ENCODE data around the gene SUCLG2. TPM values are rescaled to one million over a fixed set of nuclear protein-coding genes. Genes with fewer than 3 reads are reported as not detected.

SUCLG2 gene
- polyA plus RNA-seq, 2 of the 4 experiments (the other 2 are of a cell fraction), result 39.8 to 61.3 TPM

GRCh38 chr3:67657192-67657591, 2.8 kb upstream of the SUCLG2 start:
- no peak for ATAC-seq
- WGBS (ENCODE audit: missing lambda C conversion rate), result 93% methylated on average over 5 of the region's 5 CpGs
- CTCF ChIA-PET, result no interaction called here
- no peak for DNase-seq (ENCODE audit: low read depth in 1 of 2, low spot score in 1 of 2)
- POLR2A ChIA-PET, result no interaction called here
- H3K4me2 ChIP-seq, result no peak overlapping the region
- FAIRE-seq, result no peak
- peaks cover 7% of the 10 kb centered on the region; the same call in 2 of the 3 replicates for H3K9me3 ChIP-seq
- no peak overlapping the region for H3K4me3 ChIP-seq
- peaks cover 13% of the 10 kb centered on the region; the same call in 2 of the 3 replicates for H3K4me1 ChIP-seq
- TF ChIP-seq ZNF302 (CRISPR knock-in tag; IDR thresholded peaks at IDR 0.05) (no peak), CEBPB (IDR thresholded peaks at IDR 0.05) (no peak), NPAS2 (CRISPR knock-in tag; IDR thresholded peaks at IDR 0.05; ENCODE audit: borderline replicate concordance) (no peak), KDM1A (IDR thresholded peaks at IDR 0.05; ENCODE audit: low read depth) (no peak), POLR2AphosphoS2 (conservative IDR thresholded peaks at IDR 0.05; ENCODE audit: low read length) (no peak), HES2 (IDR thresholded peaks at IDR 0.05) (no peak), GATA3 (IDR thresholded peaks at IDR 0.05; ENCODE audit: borderline replicate concordance) (no peak), ZC3H11A (IDR thresholded peaks at IDR 0.05) (no peak), CBX2 (IDR thresholded peaks at IDR 0.05; ENCODE audit: borderline replicate concordance, low read depth) (no peak), RARB (CRISPR knock-in tag; IDR thresholded peaks at IDR 0.05) (no peak), TP53 (CRISPR knock-in tag; IDR thresholded peaks at IDR 0.05) (no peak), USF2 (IDR thresholded peaks at IDR 0.05) (no peak), HOXA7 (CRISPR knock-in tag; IDR thresholded peaks at IDR 0.05) (no peak), PBX3 (IDR thresholded peaks at IDR 0.05) (no peak), ZSCAN20 (CRISPR knock-in tag; IDR thresholded peaks at IDR 0.05) (no peak)
- no peak overlapping the region for H3K27ac ChIP-seq

GRCh38 chr3:67656614-67657013, 2.2 kb upstream of the SUCLG2 start:
- Histone ChIP-seq H3K4me3 (no peak overlapping the region), H3K4me1 (peaks cover 18% of the 10 kb centered on the region; the same call in 2 of the 3 replicates), H3K9me3 (peaks cover 7% of the 10 kb centered on the region; the same call in 2 of the 3 replicates), H3K4me2 (no peak overlapping the region), H3K27ac (no peak overlapping the region)
- CTCF ChIA-PET, result interaction anchor here (0.8 kb wide), 1 partner anchor 35 kb away, joined by 3 read pairs; no protein-coding TSS in a partner anchor
- ATAC-seq, result no peak
- POLR2A ChIA-PET, result interaction anchor here (0.7 kb wide), 1 partner anchor 9 kb away, joined by 3 read pairs; no protein-coding TSS in a partner anchor
- DNase-seq (ENCODE audit: low read depth in 1 of 2, low spot score in 1 of 2), result no peak
- FAIRE-seq, result no peak
- 90% methylated on average over 2 of the region's 2 CpGs for WGBS (ENCODE audit: missing lambda C conversion rate)
- TF ChIP-seq ATOH8 (CRISPR knock-in tag; IDR thresholded peaks at IDR 0.05; ENCODE audit: low read depth) (no peak), REST (IDR thresholded peaks at IDR 0.05) (no peak), ELK1 (IDR thresholded peaks at IDR 0.05; ENCODE audit: low read depth, low read length) (no peak), ZC3H11A (IDR thresholded peaks at IDR 0.05) (no peak), CBX8 (IDR thresholded peaks at IDR 0.05) (no peak), GATA3 (IDR thresholded peaks at IDR 0.05; ENCODE audit: borderline replicate concordance) (no peak), NR3C1 (IDR thresholded peaks at IDR 0.05) (no peak), EP300 (IDR thresholded peaks at IDR 0.05) (no peak), ZFP36 (IDR thresholded peaks at IDR 0.05; ENCODE audit: borderline replicate concordance, partially characterized antibody) (no peak), HMGXB4 (CRISPR knock-in tag; IDR thresholded peaks at IDR 0.05; ENCODE audit: borderline replicate concordance) (no peak), HOXB13 (CRISPR knock-in tag; IDR thresholded peaks at IDR 0.05; ENCODE audit: low read depth) (no peak), POLR2A (IDR thresholded peaks at IDR 0.05; ENCODE audit: low read length) (no peak), BCL3 (IDR thresholded peaks at IDR 0.05) (no peak), CHD4 (IDR thresholded peaks at IDR 0.05; ENCODE audit: borderline replicate concordance) (no peak), HES2 (IDR thresholded peaks at IDR 0.05) (no peak)
